HCT116 (cell line): ENCODE data around the gene ADGRD1.

ENCODE experiments used
- EZH2 ChIP-seq: fragments of 200-600 bp; sonication (generic); IDR thresholded peaks from 2 replicates; pipeline ENCODE4 v1.6.1; 2017; ENCODE audit warnings: antibody characterized with exemption, mixed run types
- TF ChIP-seq, protein P1 (sequence below), 3 experiments: fragments of 200-600 bp in 1 of 3; sonication (generic) in 1 of 3; IDR thresholded peaks in 2 of 3; conservative IDR thresholded peaks in 1 of 3; 2 replicates each; pipeline ENCODE4 v1.5.1; 2012 to 2017; ENCODE audit warnings: low read depth in 2 of 3, low read length in 2 of 3, antibody characterized with exemption in 1 of 3, borderline replicate concordance in 1 of 3, control low read depth in 1 of 3, mild to moderate bottlenecking in 1 of 3, mixed read lengths in 1 of 3, mixed run types in 1 of 3, moderate library complexity in 1 of 3; ENCODE audit not compliant: insufficient read depth in 1 of 3
- TF ChIP-seq, protein P2 (sequence below): IDR thresholded peaks from 2 replicates; pipeline ENCODE4 v1.6.1; 2012

DNA sequence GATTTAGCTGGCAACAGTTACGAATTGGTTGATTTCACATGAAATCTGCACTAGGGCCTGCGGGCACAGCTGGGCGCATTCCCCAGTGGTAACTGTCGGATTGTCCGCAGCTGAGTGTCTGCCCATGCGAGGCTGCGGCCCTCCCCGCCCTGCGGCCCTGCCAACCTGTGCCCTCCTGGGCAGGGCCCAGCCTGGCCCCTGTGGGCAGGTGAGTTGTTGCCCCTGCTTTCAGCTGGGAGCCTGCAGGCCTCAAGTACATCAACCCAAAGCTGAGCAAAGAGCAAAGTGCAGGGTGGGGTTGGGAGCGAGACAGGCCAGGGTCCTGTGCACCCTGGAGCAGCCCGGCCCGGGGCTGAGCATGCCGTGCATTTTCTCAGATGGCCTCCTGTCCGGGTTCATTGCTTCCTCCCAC is 89.1 kb downstream of the ADGRD1 start:
- TF ChIP-seq, protein P1, sequence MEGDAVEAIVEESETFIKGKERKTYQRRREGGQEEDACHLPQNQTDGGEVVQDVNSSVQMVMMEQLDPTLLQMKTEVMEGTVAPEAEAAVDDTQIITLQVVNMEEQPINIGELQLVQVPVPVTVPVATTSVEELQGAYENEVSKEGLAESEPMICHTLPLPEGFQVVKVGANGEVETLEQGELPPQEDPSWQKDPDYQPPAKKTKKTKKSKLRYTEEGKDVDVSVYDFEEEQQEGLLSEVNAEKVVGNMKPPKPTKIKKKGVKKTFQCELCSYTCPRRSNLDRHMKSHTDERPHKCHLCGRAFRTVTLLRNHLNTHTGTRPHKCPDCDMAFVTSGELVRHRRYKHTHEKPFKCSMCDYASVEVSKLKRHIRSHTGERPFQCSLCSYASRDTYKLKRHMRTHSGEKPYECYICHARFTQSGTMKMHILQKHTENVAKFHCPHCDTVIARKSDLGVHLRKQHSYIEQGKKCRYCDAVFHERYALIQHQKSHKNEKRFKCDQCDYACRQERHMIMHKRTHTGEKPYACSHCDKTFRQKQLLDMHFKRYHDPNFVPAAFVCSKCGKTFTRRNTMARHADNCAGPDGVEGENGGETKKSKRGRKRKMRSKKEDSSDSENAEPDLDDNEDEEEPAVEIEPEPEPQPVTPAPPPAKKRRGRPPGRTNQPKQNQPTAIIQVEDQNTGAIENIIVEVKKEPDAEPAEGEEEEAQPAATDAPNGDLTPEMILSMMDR (IDR thresholded peaks at IDR 0.05 in 2 of 3, conservative IDR thresholded peaks at IDR 0.05 in 1 of 3; ENCODE audit: borderline replicate concordance in 1 of 3, insufficient read depth in 1 of 3, low read depth in 2 of 3, low read length in 2 of 3), result no peak
- TF ChIP-seq EZH2, result no peak
- TF ChIP-seq, protein P2, sequence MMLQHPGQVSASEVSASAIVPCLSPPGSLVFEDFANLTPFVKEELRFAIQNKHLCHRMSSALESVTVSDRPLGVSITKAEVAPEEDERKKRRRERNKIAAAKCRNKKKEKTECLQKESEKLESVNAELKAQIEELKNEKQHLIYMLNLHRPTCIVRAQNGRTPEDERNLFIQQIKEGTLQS, result no peak
